Measurements from ENCODE around the gene DPY30.

DPY30 gene

GRCh38 chr2:32003791-32004190 lies 35.8 kb downstream of the DPY30 start:
- Histone ChIP-seq H3K9me3 (no peaks in the 10 kb centered on the region), H3K27me3 (no peaks in the 10 kb centered on the region), H3K4me3 (ENCODE audit: low read depth, low read length) (no peak overlapping the region), H3K4me1 (no peaks in the 10 kb centered on the region), H3K36me3 (0 out of 2 replicates have a peak, but pooled peaks cover 3% of the 10 kb centered on the region)
- DNase-seq, result no peak
- TF ChIP-seq CTCF (IDR thresholded peaks at IDR 0.05; ENCODE audit: low read depth, low read length), result no peak

- Histone ChIP-seq H3K9me3 (no peaks in the 10 kb centered on the region), H3K4me1 (no peaks in the 10 kb centered on the region), H3K27me3 (no peaks in the 10 kb centered on the region), H3K36me3 (0 out of 2 replicates have a peak, but pooled peaks cover 3% of the 10 kb centered on the region), H3K4me3 (ENCODE audit: low read depth, low read length) (no peak overlapping the region)
- no peak for DNase-seq
- TF ChIP-seq CTCF (IDR thresholded peaks at IDR 0.05; ENCODE audit: low read depth, low read length), result no peak
Observed at GRCh38 chr2:32002406-32002805, 37.2 kb downstream of the DPY30 start.

- no peaks in the 10 kb centered on the region for H3K27me3 ChIP-seq
- no peaks in the 10 kb centered on the region for H3K36me3 ChIP-seq
- H3K9me3 ChIP-seq, result no peaks in the 10 kb centered on the region
- TF ChIP-seq CTCF (IDR thresholded peaks at IDR 0.05; ENCODE audit: low read depth, low read length), result no peak
- H3K4me1 ChIP-seq, result no peaks in the 10 kb centered on the region
- DNase-seq, result no peak
- H3K4me3 ChIP-seq (ENCODE audit: low read depth, low read length), result no peak overlapping the region
Observed at GRCh38 chr2:31999438-31999837, 40.2 kb downstream of the DPY30 start.

DNA sequence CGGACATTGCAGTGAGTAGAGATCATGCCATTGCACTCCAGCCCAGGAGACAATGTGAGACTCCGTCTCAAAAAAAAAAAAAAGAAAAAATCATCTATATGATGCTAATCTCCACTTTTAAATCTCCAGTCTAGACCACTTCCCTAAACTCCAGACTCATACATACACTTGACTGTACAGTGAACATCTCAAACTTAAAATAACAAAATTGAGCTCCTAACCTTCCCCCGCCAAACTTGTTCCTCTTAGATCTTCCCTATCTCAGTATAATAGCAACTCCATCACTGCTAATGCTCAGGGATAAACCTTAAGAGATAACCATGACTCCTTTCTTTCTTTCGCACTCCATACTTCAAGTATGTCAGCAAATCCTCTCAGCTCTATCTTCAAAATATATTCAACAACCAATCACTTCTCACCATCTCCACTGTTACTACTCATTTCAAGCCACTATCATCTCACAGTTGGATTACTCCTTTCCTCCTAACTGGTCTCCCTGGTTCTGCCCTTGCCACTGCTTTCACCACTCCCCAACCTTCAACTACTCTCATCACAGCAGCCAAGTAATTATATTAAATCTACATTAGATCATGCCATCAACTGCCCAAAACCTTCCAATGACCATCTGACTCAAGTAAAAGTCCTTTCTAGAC lies 40.7 kb downstream of the DPY30 start:
- no peak for DNase-seq
- H3K4me1 ChIP-seq, result no peaks in the 10 kb centered on the region
- no peak overlapping the region for H3K4me3 ChIP-seq (ENCODE audit: low read depth, low read length)
- TF ChIP-seq CTCF (IDR thresholded peaks at IDR 0.05; ENCODE audit: low read depth, low read length), result no peak
- no peaks in the 10 kb centered on the region for H3K27me3 ChIP-seq
- no peaks in the 10 kb centered on the region for H3K9me3 ChIP-seq
- no peaks in the 10 kb centered on the region for H3K36me3 ChIP-seq

GRCh38 chr2:31997653-31998052 lies 42.0 kb downstream of the DPY30 start:
- Histone ChIP-seq H3K36me3 (no peaks in the 10 kb centered on the region), H3K27me3 (no peaks in the 10 kb centered on the region), H3K4me3 (ENCODE audit: low read depth, low read length) (no peak overlapping the region), H3K9me3 (no peaks in the 10 kb centered on the region), H3K4me1 (no peaks in the 10 kb centered on the region)
- no peak for DNase-seq
- TF ChIP-seq CTCF (IDR thresholded peaks at IDR 0.05; ENCODE audit: low read depth, low read length), result no peak

DNA sequence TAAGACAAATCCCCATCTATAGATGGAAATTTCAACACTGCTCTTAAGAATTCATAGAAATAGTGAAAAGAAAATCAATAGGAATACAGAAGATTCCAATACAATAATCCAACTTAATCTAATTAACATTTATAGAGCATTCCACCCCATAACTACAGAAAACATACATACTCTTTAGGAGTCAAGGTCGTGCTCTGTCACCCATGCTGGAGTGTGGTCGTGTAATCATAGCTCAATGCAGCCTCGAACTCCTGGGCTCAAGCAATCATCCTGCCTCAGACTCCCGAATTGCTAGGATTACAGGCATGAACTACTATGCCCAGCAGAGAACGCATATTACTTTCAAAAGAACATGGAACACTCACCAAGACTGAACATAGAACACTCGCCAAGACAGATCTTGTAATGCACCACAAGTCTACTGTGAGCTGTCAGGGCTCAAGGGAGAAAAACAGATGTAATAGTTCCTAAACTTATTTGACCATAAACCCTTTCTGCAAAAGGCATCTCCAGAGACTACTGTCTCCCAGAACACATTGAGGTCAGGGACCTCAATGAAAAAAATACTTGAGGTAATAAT lies 42.9 kb downstream of the DPY30 start:
- TF ChIP-seq CTCF (IDR thresholded peaks at IDR 0.05; ENCODE audit: low read depth, low read length), result no peak
- no peaks in the 10 kb centered on the region for H3K9me3 ChIP-seq
- H3K4me1 ChIP-seq, result no peaks in the 10 kb centered on the region
- DNase-seq, result no peak
- H3K4me3 ChIP-seq (ENCODE audit: low read depth, low read length), result no peak overlapping the region
- H3K36me3 ChIP-seq, result no peaks in the 10 kb centered on the region; the same call in 1 of the 2 replicates
- no peaks in the 10 kb centered on the region for H3K27me3 ChIP-seq

Data from BE2C (cell line).